GM19193 (cell line): ENCODE measurements around the gene TOM1L2.

Source experiments
- POLR2A ChIP-seq: IDR thresholded peaks from 4 replicates; pipeline ENCODE4 v1.6.1; 2011; ENCODE audit not compliant: insufficient read depth, insufficient read length; ENCODE audit errors: extremely low read depth

Gene TOM1L2

DNA sequence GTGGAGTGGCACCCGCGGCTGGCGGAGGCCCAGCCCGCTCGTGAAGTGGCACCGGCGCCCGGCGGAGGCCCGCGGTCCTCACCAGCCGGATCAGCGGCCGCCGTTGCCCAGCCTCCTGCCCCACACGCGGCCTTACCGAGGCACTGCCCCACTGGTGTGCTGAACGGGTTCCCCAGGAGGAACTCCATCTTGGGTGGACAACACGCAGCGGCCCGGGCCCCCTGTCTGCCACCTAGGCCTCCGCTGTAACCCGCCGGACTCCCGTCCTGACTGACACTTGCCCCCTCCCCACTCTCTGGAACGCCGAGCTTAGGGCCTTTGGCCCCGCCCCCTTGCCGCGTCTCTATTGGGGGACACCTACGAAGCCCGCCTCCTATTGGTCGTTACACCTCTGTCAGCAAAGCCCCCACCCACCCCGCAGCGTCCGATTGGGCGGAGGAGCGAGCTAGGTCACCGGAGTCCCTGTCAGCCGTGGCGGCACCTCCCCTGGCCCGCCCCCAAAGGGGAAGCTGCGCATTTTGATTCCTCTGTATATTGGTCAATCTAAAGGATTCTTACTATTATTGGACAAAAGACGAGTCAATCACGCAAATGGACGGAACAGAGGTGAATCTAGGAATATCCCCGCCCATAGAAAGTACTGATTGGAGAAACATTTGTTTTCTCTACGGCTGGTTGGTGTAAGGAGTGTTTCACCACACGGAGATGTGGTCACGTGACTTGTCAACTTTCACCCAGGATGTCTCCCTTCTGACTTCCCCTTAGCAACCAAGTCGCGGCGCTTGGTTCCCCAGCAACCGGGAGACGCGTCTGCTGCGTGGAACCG lies at the start of gene TOM1L2, which contains the start of gene DRC3:
Gene TOM1L2, minus strand, starts transcription at position 275 of the 826 bp plus-strand sequence. Its CDS starts 87 bp downstream, at position 188.
Gene DRC3, plus strand, starts transcription at position 737 of the 826 bp plus-strand sequence. CDS start 4,737 bp downstream, outside the sequence.
- peak; percentile 61 for TF ChIP-seq POLR2A

DNA sequence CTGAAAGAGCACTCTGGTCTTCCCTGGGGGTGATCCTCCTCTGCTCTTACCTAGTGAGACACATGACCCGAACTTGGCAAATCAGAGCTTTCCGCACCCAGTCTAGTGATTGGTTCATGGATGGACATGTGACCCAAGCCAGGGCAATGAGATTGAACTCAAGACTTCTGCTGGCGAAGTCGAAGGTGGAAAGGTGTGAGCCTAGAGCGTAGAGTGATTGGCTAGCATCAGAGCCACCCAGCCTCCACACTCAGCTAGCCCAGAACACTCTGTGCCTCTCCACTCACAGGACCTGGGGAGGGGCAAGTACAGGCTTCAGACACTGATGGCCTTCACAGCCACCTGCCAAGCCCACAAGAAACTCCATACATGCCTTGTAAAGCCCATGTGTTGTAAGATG lies 49.2 kb upstream of the TOM1L2 start:
- no peak for TF ChIP-seq POLR2A

DNA sequence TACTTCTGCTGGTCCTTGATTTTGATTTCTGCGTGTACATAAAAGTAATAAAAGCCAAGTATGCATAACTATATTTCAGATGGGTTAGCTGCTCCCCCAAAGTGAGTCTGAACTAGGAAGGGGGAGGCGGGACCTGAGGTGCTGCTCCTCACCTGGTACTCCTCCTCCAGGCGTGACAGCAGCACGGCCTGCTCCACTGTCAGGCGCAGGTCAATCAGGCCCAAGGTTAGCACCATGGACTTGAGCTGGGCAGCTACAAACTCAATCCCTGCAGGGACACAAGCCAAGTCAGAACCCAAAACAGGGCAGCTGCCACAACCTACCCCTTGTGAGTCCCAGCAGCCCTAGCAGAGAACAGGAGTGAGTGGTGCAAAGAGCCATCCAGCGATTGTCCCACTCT lies 48.8 kb upstream of the TOM1L2 start:
- no peak for TF ChIP-seq POLR2A

DNA sequence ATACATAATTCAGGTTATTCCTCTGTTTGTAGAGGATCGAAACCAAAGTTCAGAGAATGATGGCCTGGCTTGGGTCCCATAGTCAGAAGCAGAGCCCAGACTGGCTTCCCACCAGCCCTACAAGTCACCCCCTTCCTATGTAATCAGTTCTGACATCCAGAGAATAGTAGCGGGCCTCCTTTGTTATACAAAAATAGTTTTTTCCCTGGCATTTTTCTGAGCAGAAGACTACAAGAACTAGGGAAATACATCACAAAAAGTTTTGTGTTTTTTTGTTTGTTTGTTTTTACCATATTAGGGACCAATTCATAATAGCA lies 47.6 kb upstream of the TOM1L2 start:
- no peak for TF ChIP-seq POLR2A

DNA sequence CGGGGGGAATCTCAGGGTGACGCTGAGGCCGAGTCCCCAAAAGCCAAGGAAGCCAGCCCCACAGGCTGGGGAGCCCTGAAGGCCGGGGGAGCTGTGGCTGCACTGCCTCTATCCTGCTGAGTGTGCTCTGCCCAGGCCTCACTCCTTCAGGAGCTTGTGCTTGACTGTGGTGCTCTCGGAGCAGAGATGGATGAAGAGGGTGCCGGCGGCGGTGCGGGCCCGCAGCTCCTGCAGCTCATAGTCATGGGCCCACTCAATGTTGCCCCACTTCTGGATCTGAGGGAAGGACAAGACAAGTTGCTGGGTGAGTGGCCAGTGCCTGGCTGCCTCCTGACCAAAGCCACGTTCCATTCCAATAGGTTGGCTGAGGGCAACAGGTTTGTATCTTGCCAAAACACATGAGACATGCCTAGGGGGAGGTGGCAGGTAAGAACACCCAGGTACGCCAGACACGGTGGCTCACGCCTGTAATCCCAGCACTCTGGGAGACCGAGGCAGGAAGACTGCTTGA lies 46.3 kb upstream of the TOM1L2 start:
- no peak for TF ChIP-seq POLR2A

DNA sequence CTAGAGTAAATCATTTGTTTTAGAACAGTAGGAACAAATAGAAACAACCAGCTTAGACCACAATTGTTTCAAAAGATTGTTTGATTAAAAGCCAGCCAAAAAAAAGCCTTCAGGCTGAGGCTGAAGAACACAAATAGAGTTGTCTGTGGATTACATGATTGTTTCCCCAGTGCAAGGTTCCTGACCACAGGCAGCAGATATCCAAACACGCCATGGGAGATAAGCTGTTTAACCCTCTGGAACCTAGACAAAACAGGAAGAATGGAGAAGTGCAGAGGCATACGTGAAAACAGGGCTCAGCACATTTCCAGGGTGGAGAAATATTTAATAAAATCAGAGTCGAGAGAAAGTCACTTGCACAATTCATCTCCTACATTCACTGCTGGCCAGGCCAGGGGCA lies 45.8 kb upstream of the TOM1L2 start:
- no peak for TF ChIP-seq POLR2A

DNA sequence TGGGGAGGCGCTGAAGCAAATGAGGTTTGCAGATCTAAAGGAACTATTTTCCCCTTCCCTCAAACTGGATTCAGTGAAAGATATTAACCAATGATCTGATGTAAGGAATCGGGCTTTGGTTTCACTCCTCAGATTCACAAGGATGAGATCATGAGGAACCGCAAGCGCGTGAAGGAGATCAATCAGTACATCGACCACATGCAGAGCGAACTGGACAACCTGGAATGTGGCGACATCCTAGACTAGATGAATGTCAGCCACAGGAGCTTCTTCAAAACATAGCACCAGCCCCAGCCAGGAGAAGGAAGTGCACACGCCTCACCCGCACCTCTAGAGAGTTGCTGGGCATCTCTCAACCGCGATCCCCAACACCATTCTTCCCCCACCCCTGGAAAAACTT lies 44.2 kb upstream of the TOM1L2 start:
- TF ChIP-seq POLR2A, result no peak

DNA sequence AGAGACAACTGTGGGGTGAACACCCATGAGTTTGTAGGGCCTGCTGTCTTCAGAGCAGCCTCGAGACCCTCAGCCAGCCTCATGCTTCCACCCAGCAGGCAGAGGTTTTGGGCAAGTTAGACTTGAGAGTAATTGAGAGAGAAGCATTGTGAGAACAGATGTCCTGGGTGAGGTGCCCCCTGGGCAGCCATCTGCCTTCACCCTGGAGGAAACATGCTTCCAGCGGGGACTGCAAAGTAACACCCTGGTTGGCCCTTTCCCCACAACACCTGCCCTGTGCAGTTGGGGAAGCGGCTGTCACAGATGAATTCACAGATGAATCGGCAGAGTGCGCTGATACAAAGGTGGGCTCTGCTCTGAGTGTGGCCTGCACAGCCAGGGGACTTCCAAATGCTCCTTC lies 43.4 kb upstream of the TOM1L2 start:
- TF ChIP-seq POLR2A, result no peak

DNA sequence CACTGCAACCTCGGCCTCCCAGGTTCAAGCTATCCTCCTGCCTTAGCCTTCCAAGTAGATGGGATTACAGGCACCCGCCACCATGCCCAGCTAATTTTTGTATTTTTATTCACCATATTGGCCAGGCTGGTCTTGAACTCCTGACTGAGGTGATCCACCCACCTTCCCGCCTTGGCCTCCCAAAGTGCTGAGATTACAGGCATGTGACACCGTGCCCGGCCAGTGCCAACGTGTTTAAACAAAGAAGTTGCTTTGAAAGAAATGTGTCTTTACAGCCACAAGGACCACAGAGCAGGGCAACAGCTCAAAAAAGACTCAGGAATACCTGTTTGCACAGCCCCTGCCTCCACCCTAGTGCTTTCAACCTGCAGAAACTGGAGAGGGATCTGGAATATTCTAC lies 41.8 kb upstream of the TOM1L2 start:
- TF ChIP-seq POLR2A, result no peak

DNA sequence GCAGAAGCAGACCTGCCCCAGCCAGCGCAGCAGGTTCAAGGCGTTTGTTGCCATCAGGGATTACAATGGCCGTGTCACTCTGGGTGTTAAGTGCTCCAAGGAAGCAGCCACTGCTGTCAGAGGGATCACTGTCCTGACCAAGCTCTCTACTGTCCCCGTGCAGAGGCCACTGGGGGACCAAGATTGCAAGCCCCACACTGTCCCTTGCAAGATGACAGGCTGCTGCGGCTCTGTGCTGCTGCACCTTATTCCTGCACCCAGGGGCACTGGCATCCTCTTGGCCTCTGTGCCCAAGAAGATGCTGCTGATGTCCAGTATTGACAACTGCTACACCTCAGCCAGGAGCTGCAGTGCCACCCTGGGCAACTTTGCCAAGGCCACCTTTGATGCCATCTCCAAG lies 39.1 kb upstream of the TOM1L2 start:
- TF ChIP-seq POLR2A, result no peak

DNA sequence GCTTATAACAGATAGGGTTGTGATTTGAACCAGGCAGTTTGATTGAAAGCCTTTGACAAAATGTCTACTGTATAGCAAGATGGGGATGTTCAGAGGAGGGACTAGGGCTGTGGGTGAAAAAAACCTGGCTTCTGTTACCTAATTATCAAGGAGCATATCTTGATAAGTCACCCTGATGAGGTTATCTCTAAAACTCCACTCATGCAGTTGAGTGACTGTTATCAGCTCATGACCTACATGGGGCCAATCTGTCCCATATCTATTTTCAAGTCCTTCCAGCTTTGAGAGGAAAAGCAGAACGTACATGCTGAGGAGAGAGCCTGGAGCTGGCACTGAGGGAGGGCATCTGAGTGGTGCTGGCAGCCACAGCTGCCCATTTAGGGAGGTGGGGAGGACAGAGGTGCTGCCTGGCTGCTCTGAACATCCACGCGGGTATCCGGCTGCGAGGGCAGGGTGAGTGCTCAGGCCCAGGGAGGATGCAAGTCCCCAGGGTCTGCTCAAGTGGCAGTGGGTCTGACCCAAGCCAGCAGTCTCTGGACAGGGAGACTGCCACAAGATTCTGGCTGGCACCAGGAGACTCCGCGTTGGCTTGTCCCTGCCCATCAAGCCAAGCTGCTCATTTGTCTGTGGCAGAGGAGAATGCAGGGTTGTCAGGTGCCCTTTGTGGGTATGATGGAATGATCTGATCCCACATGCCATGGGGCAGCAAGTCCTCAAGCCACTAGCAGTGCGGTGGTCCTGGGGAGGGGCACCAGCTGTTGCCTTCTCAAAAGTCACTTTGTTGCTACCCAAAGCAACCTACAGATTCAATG lies 37.6 kb upstream of the TOM1L2 start:
- TF ChIP-seq POLR2A, result no peak

DNA sequence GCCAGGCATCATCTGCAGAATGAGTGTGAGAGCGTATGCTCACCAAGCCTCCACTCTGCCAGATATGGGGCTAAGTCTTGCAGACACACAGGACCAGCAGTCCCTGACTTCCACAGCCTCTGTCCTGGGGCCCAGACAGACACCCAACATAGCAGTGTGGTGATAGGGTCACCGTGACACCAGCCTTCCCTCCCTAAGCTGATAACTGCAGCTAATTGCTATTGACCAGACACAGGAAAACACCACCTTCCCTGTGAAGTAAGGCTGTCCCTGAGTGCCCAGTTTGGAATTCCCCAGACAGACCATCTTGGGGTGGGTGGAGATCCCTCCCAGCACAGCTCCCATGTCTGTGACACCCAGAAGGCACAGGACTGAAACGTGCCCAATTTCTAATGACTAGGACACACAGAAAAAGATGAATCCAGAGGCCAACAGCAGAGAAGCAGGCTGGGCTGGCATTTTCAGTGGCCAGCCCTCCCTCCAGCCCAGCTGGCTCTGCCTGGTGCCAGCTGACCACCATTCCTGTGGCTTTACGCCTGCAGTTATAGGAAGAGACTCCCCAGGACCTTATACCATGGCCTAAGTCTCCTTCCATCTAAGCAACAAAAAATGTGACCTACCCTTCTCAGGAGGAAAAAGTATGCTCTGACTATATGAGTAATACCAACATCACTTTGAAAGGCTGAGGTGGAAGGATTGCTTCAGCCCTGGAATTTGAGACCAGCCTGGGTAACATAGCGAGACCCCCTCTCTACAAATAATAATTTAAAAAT lies 36.5 kb upstream of the TOM1L2 start:
- no peak for TF ChIP-seq POLR2A

DNA sequence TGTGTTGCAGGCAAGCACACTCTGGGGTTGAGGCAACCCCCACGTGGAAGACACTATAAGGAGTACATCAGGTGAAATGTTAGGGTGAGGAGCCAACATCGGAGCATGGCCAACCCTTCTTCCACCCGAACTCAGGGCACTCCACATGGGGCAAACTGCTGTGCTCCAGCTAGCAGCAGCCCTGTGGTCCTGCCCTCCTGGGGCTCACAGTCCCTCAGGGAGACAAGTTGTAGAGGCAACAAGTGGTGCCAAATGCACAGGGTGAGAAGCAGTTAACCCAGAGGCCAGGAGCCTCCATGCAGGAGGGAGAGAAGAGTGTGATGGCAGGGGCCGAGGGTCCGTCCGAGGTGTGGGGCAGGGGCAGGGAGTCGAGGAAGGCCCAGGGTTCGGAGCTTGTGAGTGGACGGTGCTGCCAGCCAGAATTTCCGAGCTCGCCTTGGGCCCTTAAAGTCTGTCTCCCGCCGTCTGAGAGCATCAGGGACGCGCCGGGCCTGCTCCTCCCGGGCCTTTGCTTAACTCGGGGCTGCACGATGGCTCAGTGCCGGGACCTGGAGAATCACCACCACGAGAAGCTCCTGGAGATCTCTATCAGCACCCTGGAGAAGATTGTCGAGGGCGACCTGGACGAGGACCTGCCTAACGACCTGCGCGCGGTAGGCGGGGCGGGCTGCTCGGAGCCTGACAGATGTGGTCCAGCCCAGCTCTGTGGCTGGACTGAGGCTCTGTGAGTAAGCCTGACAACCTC lies 34.5 kb upstream of the TOM1L2 start:
- no peak for TF ChIP-seq POLR2A

DNA sequence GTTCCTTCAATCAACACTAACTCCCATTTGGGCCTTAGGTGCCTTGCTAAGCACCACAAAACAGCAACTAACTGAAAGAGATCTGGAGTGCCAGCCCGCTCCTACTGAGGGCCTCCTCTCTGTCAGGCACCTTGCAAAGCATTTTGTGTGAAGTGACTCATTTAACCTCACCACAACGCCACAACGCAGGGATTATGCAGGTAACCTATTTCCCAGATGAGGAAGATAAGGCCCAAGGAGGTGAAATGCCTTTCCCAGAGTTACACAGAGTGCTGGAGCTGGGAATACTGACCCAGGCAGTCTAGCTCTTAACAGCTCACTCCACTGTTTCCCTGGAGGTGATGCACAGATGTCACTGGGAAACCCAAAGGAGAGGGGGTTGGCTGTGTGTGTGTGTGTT lies 33.3 kb upstream of the TOM1L2 start:
- no peak for TF ChIP-seq POLR2A
